ENCODE measurements around the gene ASB6. TPM values are rescaled to one million over a fixed set of nuclear protein-coding genes. Genes with fewer than 3 reads are reported as not detected.

ASB6 gene
- total RNA-seq, 1 donor from 2014 or later: 9.2 TPM

DNA sequence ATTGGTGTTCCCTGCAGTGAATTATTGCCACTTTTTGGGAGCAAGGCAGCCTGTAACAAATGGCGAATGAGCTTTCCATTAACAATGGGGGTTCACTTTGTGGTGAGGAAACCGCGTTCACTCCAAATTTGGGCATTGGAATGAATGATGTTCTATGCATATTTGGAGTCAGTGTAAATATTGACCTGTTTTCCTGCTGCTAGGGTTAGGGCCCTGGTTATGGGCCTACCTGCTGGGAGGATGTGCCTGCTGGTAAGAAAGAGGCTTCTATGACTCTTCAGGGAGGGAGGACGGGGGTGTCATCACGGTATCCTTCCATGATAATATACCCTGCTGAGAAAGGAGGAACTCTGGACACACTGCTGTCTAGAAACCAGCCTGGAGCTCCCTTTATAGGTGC, 50.0 kb downstream of the ASB6 start:
- Histone ChIP-seq H3K4me3 (no peak overlapping the region), H3K4me1 (peaks cover 38% of the 10 kb centered on the region), H4K20me1 (ENCODE audit: low read depth) (no peaks in the 10 kb centered on the region), H2AFZ (replicated peaks) (no peak overlapping the region), H3K4me2 (no peak overlapping the region), H3K79me2 (ENCODE audit: low read depth) (no peaks in the 10 kb centered on the region), H3K36me3 (no peaks in the 10 kb centered on the region), H3K9me3 (ENCODE audit: low read depth) (no peaks in the 10 kb centered on the region), H3K27me3 (no peaks in the 10 kb centered on the region), H3K9ac (no peak overlapping the region), H3F3A (ENCODE audit: low read depth) (peaks cover 40% of the 10 kb centered on the region), H3K27ac (no peak overlapping the region)
- Mint-ChIP-seq H3K9me3 (no peaks in the 10 kb centered on the region), H3K4me1 (peaks cover 80% of the 10 kb centered on the region), H3K27ac (peak overlapping the region; percentile 4), H3K27me3 (ENCODE audit: insufficient read depth, low read depth) (peaks cover 18% of the 10 kb centered on the region), H3K36me3 (no peaks in the 10 kb centered on the region), H3K4me3 (no peak overlapping the region)
- TF ChIP-seq EZH2phosphoT487 (IDR thresholded peaks at IDR 0.05): no peak
- TF ChIP-seq, protein P1, sequence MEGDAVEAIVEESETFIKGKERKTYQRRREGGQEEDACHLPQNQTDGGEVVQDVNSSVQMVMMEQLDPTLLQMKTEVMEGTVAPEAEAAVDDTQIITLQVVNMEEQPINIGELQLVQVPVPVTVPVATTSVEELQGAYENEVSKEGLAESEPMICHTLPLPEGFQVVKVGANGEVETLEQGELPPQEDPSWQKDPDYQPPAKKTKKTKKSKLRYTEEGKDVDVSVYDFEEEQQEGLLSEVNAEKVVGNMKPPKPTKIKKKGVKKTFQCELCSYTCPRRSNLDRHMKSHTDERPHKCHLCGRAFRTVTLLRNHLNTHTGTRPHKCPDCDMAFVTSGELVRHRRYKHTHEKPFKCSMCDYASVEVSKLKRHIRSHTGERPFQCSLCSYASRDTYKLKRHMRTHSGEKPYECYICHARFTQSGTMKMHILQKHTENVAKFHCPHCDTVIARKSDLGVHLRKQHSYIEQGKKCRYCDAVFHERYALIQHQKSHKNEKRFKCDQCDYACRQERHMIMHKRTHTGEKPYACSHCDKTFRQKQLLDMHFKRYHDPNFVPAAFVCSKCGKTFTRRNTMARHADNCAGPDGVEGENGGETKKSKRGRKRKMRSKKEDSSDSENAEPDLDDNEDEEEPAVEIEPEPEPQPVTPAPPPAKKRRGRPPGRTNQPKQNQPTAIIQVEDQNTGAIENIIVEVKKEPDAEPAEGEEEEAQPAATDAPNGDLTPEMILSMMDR (IDR thresholded peaks at IDR 0.05): no peak
- no peak for TF ChIP-seq EZH2 (IDR thresholded peaks at IDR 0.05)
- DNase-seq (ENCODE audit: low spot score): no peak

GRCh38 chr9:129590466-129590865, 51.5 kb downstream of the ASB6 start:
- no peaks in the 10 kb centered on the region for H3K36me3 Mint-ChIP-seq
- peak overlapping the region; percentile 96 for H3K27ac Mint-ChIP-seq

DNA sequence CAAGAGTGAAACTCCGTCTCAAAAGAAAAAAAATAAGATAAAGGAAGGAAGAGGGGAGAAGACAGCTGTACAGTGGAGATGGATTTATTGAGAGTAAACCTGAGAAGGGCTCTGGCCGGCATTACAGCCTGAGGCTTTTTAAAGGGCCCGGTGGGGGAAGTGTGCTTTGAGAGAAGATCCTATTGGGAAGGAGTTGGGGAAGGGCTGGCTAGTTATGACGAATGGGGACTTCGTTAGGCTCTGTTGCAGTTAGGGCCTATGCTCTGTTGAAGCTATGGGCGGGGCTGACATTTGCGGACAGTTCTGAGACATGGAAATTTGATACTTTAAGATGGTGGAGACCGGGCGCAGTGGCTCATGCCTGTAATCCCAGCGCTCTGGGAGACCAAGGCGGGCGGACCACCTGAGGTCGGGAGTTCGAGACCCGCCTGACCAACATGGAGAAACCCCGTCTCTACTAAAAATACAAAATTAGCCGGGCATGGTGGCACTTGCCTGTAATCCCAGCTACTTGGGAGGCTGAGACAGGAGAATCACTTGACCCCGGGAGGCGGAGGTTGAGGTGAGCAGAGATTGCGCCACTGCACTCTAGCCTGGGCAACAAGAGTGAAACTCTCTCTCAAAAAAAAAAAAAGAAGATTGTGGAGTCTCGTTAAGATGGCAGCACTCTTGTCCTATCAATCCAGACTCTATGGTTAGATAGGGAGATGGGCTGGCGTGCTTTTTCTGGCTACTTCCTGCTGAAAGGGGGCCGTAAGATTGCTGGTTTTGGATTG, 54.3 kb downstream of the ASB6 start:
- H3K4me1 ChIP-seq: peaks cover 25% of the 10 kb centered on the region
- H3K36me3 ChIP-seq: no peaks in the 10 kb centered on the region
- DNase-seq (ENCODE audit: low spot score): no peak
- TF ChIP-seq EZH2phosphoT487 (IDR thresholded peaks at IDR 0.05): no peak
- TF ChIP-seq, protein P1 (IDR thresholded peaks at IDR 0.05): no peak
- no peak for TF ChIP-seq EZH2 (IDR thresholded peaks at IDR 0.05)
- H4K20me1 ChIP-seq (ENCODE audit: low read depth): no peaks in the 10 kb centered on the region
- no peak overlapping the region for H3K4me3 ChIP-seq
- H3K4me2 ChIP-seq: no peak overlapping the region
- peaks cover 67% of the 10 kb centered on the region for H3K4me1 Mint-ChIP-seq
- H3K27me3 ChIP-seq: no peaks in the 10 kb centered on the region
- no peak overlapping the region for H3K9ac ChIP-seq
- H2AFZ ChIP-seq (replicated peaks): no peak overlapping the region
- no peak overlapping the region for H3K27ac ChIP-seq
- H3K79me2 ChIP-seq (ENCODE audit: low read depth): no peaks in the 10 kb centered on the region
- H3K9me3 Mint-ChIP-seq: no peaks in the 10 kb centered on the region
- H3K9me3 ChIP-seq (ENCODE audit: low read depth): no peaks in the 10 kb centered on the region
- no peak overlapping the region for H3K4me3 Mint-ChIP-seq
- H3F3A ChIP-seq (ENCODE audit: low read depth): peaks cover 19% of the 10 kb centered on the region
- H3K27me3 Mint-ChIP-seq (ENCODE audit: insufficient read depth, low read depth): peaks cover 19% of the 10 kb centered on the region
- H3K36me3 Mint-ChIP-seq: no peaks in the 10 kb centered on the region
- H3K27ac Mint-ChIP-seq: no peak overlapping the region

More at GRCh38 chr9:129590466-129590865, 51.5 kb downstream of the ASB6 start:
- DNase-seq (ENCODE audit: low spot score): no peak
- H3K4me2 ChIP-seq: peak overlapping the region; percentile 45
- H3K4me3 ChIP-seq: no peak overlapping the region
- no peak overlapping the region for H3K9ac ChIP-seq
- no peaks in the 10 kb centered on the region for H3K27me3 ChIP-seq
- H3F3A ChIP-seq (ENCODE audit: low read depth): peaks cover 27% of the 10 kb centered on the region
- Mint-ChIP-seq H3K9me3 (no peaks in the 10 kb centered on the region), H3K27me3 (ENCODE audit: insufficient read depth, low read depth) (peaks cover 14% of the 10 kb centered on the region), H3K4me1 (peaks cover 80% of the 10 kb centered on the region), H3K4me3 (peak overlapping the region; percentile 39)
- H3K9me3 ChIP-seq (ENCODE audit: low read depth): no peaks in the 10 kb centered on the region
- H3K4me1 ChIP-seq: peaks cover 28% of the 10 kb centered on the region
- no peaks in the 10 kb centered on the region for H3K36me3 ChIP-seq
- TF ChIP-seq, protein P1 (IDR thresholded peaks at IDR 0.05): no peak
- TF ChIP-seq EZH2 (IDR thresholded peaks at IDR 0.05): no peak
- no peak for TF ChIP-seq EZH2phosphoT487 (IDR thresholded peaks at IDR 0.05)
- H4K20me1 ChIP-seq (ENCODE audit: low read depth): no peaks in the 10 kb centered on the region
- H3K79me2 ChIP-seq (ENCODE audit: low read depth): no peaks in the 10 kb centered on the region
- no peak overlapping the region for H3K27ac ChIP-seq
- peak overlapping the region; percentile 2 for H2AFZ ChIP-seq (replicated peaks)

All from neural progenitor cell (in vitro differentiated cells).